ENCODE measurements around the gene SCN4B.
A peak's percentile ranks its signal among the peaks of the same experiment; 100 is the strongest.

SCN4B gene

GRCh38 chr11:118095493-118095892 lies 57.1 kb downstream of the SCN4B start:
- DNase-seq = no peak

GRCh38 chr11:118092907-118093571 lies 59.6 kb downstream of the SCN4B start:
- no peak for DNase-seq

GRCh38 chr11:118091690-118092089 lies 60.9 kb downstream of the SCN4B start:
- DNase-seq = no peak

- DNase-seq = no peak
Measured at GRCh38 chr11:118090545-118091162, 62.0 kb downstream of the SCN4B start.

GRCh38 chr11:118088531-118088930 lies 64.1 kb downstream of the SCN4B start:
- no peak for DNase-seq

- DNase-seq = no peak
Measured at GRCh38 chr11:118087931-118088330, 64.7 kb downstream of the SCN4B start.

GRCh38 chr11:118086913-118087768 lies 65.5 kb downstream of the SCN4B start, which contains the start of gene SMIM35:
Gene SMIM35, minus strand, starts transcription at chr11:118086963. Its CDS starts 206 bp downstream, at chr11:118086757.
- DNase-seq = peak; percentile 30

- DNase-seq = no peak
Measured at GRCh38 chr11:118084656-118085055, 68.0 kb downstream of the SCN4B start.

GRCh38 chr11:118084247-118084646 lies 68.4 kb downstream of the SCN4B start:
- DNase-seq = no peak

Measured in NCI-H2107 (cell line).